ENCODE measurements around the gene SNRPD1. TPM values are rescaled to one million over a fixed set of nuclear protein-coding genes. Genes with fewer than 3 reads are reported as not detected.
A peak's percentile ranks its signal among the peaks of the same experiment; 100 is the strongest.
"Not testable (repeated sequence)": the region's sequence is repeated elsewhere in the genome, so short reads cannot be mapped to it uniquely, and the experiment has no call there.

SNRPD1 gene
- total RNA-seq, 2 donors from 2014 or later, result 82.5 to 82.9 TPM

GRCh38 chr18:21656402-21656801, 44.3 kb downstream of the SNRPD1 start:
- Mint-ChIP-seq H3K4me3 (no peak overlapping the region), H3K4me1 (ENCODE audit: low read depth) (peaks cover 5% of the 10 kb centered on the region), H3K27ac (no peak overlapping the region), H3K27me3 (ENCODE audit: low read depth) (no peaks in the 10 kb centered on the region), H3K36me3 (ENCODE audit: insufficient read depth in 2 of 2) (peaks cover 5 to 10% of the 10 kb centered on the region in 2 donors), H3K9me3 (peaks cover 0 to 3% of the 10 kb centered on the region in 2 donors)
- ATAC-seq (replicated peaks in 1 of 2) (no peak), DNase-seq (no peak)

GRCh38 chr18:21660078-21660477, 48.0 kb downstream of the SNRPD1 start:
- no peak overlapping the region for H3K4me3 Mint-ChIP-seq
- DNase-seq, result no peak
- no peaks in the 10 kb centered on the region for H3K9me3 Mint-ChIP-seq
- peak; percentile 24 to 57 for ATAC-seq (replicated peaks in 1 of 2)
- H3K27ac Mint-ChIP-seq, result peak overlapping the region; percentile 96
- H3K36me3 Mint-ChIP-seq (ENCODE audit: insufficient read depth in 2 of 2), result peaks cover 2 to 6% of the 10 kb centered on the region in 2 donors
- no peaks in the 10 kb centered on the region for H3K27me3 Mint-ChIP-seq (ENCODE audit: low read depth)
- peaks cover 5% of the 10 kb centered on the region for H3K4me1 Mint-ChIP-seq (ENCODE audit: low read depth)

- ATAC-seq (replicated peaks in 1 of 2) (no peak), DNase-seq (no peak)
- Mint-ChIP-seq H3K27me3 (ENCODE audit: low read depth) (no peaks in the 10 kb centered on the region), H3K4me1 (ENCODE audit: low read depth) (peaks cover 5% of the 10 kb centered on the region), H3K27ac (no peak overlapping the region), H3K9me3 (no peaks in the 10 kb centered on the region), H3K36me3 (ENCODE audit: insufficient read depth in 2 of 2) (peaks cover under 1 to 2% of the 10 kb centered on the region in 2 donors), H3K4me3 (no peak overlapping the region)
Observed at GRCh38 chr18:21662581-21662980, 50.5 kb downstream of the SNRPD1 start.

GRCh38 chr18:21663578-21663977, 51.5 kb downstream of the SNRPD1 start:
- no peak for DNase-seq
- Mint-ChIP-seq H3K27me3 (ENCODE audit: low read depth) (no peaks in the 10 kb centered on the region), H3K4me3 (no peak overlapping the region), H3K9me3 (no peaks in the 10 kb centered on the region), H3K36me3 (ENCODE audit: insufficient read depth in 2 of 2) (peaks cover 0 to 2% of the 10 kb centered on the region in 2 donors), H3K27ac (no peak overlapping the region), H3K4me1 (ENCODE audit: low read depth) (peaks cover 5% of the 10 kb centered on the region)
- no peak for ATAC-seq (replicated peaks in 1 of 2)

GRCh38 chr18:21664069-21664468, 52.0 kb downstream of the SNRPD1 start:
- Mint-ChIP-seq H3K27ac (no peak overlapping the region), H3K27me3 (ENCODE audit: low read depth) (no peaks in the 10 kb centered on the region), H3K9me3 (no peaks in the 10 kb centered on the region), H3K36me3 (ENCODE audit: insufficient read depth in 2 of 2) (peaks cover 0 to 2% of the 10 kb centered on the region in 2 donors), H3K4me1 (ENCODE audit: low read depth) (peaks cover 5% of the 10 kb centered on the region), H3K4me3 (no peak overlapping the region)
- DNase-seq, result no peak
- no peak for ATAC-seq (replicated peaks in 1 of 2)

GRCh38 chr18:21669736-21670285, 57.7 kb downstream of the SNRPD1 start:
- Mint-ChIP-seq H3K4me1 (ENCODE audit: low read depth) (no peaks in the 10 kb centered on the region), H3K36me3 (ENCODE audit: insufficient read depth in 2 of 2) (peaks cover 2% of the 10 kb centered on the region in 2 donors)
- no peak for ATAC-seq (replicated peaks in 1 of 2)

GRCh38 chr18:21672521-21673267, 60.6 kb downstream of the SNRPD1 start:
- Mint-ChIP-seq H3K36me3 (ENCODE audit: insufficient read depth in 2 of 2) (peaks cover 2 to 5% of the 10 kb centered on the region in 2 donors), H3K27ac (no peak overlapping the region), H3K27me3 (ENCODE audit: low read depth) (no peaks in the 10 kb centered on the region), H3K4me1 (ENCODE audit: low read depth) (peaks cover 5% of the 10 kb centered on the region), H3K4me3 (no peak overlapping the region), H3K9me3 (no peaks in the 10 kb centered on the region)
- no peak for DNase-seq
- no peak for ATAC-seq (replicated peaks in 1 of 2)

More at GRCh38 chr18:21669736-21670285, 57.7 kb downstream of the SNRPD1 start:
- H3K4me3 Mint-ChIP-seq, result no peak overlapping the region
- DNase-seq, result no peak
- H3K27ac Mint-ChIP-seq, result no peak overlapping the region
- H3K27me3 Mint-ChIP-seq (ENCODE audit: low read depth), result no peaks in the 10 kb centered on the region
- H3K9me3 Mint-ChIP-seq, result no peaks in the 10 kb centered on the region

- ATAC-seq (replicated peaks in 1 of 2) (peak; percentile 56 to 59), DNase-seq (peak; percentile 33 to 38)
- H3K4me1 Mint-ChIP-seq (ENCODE audit: low read depth); H3K9me3 Mint-ChIP-seq; H3K36me3 Mint-ChIP-seq (ENCODE audit: insufficient read depth in 2 of 2); H3K27ac Mint-ChIP-seq; H3K4me3 Mint-ChIP-seq; H3K27me3 Mint-ChIP-seq (ENCODE audit: low read depth): not testable (repeated sequence)
Observed at GRCh38 chr18:21675354-21675753, 63.2 kb downstream of the SNRPD1 start.

- H3K27ac Mint-ChIP-seq, result no peak overlapping the region
- H3K27me3 Mint-ChIP-seq (ENCODE audit: low read depth), result no peaks in the 10 kb centered on the region
- H3K4me1 Mint-ChIP-seq (ENCODE audit: low read depth), result peaks cover 5% of the 10 kb centered on the region
- ATAC-seq (replicated peaks in 1 of 2), result no peak
- peaks cover 2 to 7% of the 10 kb centered on the region in 2 donors for H3K36me3 Mint-ChIP-seq (ENCODE audit: insufficient read depth in 2 of 2)
- DNase-seq, result no peak
- no peak overlapping the region for H3K4me3 Mint-ChIP-seq
- no peaks in the 10 kb centered on the region for H3K9me3 Mint-ChIP-seq
Observed at GRCh38 chr18:21678859-21679258, 66.7 kb downstream of the SNRPD1 start.

GRCh38 chr18:21680161-21680560, 68.0 kb downstream of the SNRPD1 start:
- ATAC-seq (replicated peaks in 1 of 2) (no peak), DNase-seq (no peak)
- H3K4me3 Mint-ChIP-seq, result no peak overlapping the region

GRCh38 chr18:21682371-21683051, 70.4 kb downstream of the SNRPD1 start:
- H3K27ac Mint-ChIP-seq, result no peak overlapping the region
- H3K9me3 Mint-ChIP-seq, result no peaks in the 10 kb centered on the region
- no peaks in the 10 kb centered on the region for H3K27me3 Mint-ChIP-seq (ENCODE audit: low read depth)
- no peak overlapping the region for H3K4me3 Mint-ChIP-seq
- H3K36me3 Mint-ChIP-seq (ENCODE audit: insufficient read depth in 2 of 2), result peaks cover 1 to 5% of the 10 kb centered on the region in 2 donors
- ATAC-seq (replicated peaks in 1 of 2) (peak; percentile 86 to 90), DNase-seq (peak in 1 of 2 donors; percentile 15)
- H3K4me1 Mint-ChIP-seq (ENCODE audit: low read depth), result peaks cover 14% of the 10 kb centered on the region

More at GRCh38 chr18:21680161-21680560, 68.0 kb downstream of the SNRPD1 start:
- H3K27ac Mint-ChIP-seq, result no peak overlapping the region
- peaks cover 1 to 8% of the 10 kb centered on the region in 2 donors for H3K36me3 Mint-ChIP-seq (ENCODE audit: insufficient read depth in 2 of 2)
- H3K4me1 Mint-ChIP-seq (ENCODE audit: low read depth), result peaks cover 12% of the 10 kb centered on the region
- H3K9me3 Mint-ChIP-seq, result no peaks in the 10 kb centered on the region
- H3K27me3 Mint-ChIP-seq (ENCODE audit: low read depth), result no peaks in the 10 kb centered on the region
